ENCODE results near the gene HSH2D. TPM values are rescaled to one million over a fixed set of nuclear protein-coding genes. Genes with fewer than 3 reads are reported as not detected.

The HSH2D gene
- total RNA-seq, 1 donor from 2014 or later, result not detected

- Mint-ChIP-seq H3K27ac (no peak overlapping the region), H3K4me1 (no peaks in the 10 kb centered on the region), H3K9me3 (no peaks in the 10 kb centered on the region), H3K4me3 (no peak overlapping the region), H3K36me3 (no peaks in the 10 kb centered on the region), H3K27me3 (ENCODE audit: insufficient read depth, low read depth) (peaks cover 5% of the 10 kb centered on the region)
- Histone ChIP-seq H3K27ac (no peak overlapping the region), H2AFZ (replicated peaks) (no peak overlapping the region), H3K36me3 (no peaks in the 10 kb centered on the region), H3K4me2 (no peak overlapping the region), H3K27me3 (no peaks in the 10 kb centered on the region), H3K4me1 (no peaks in the 10 kb centered on the region), H3K4me3 (no peak overlapping the region), H3K79me2 (ENCODE audit: low read depth) (no peaks in the 10 kb centered on the region), H4K20me1 (ENCODE audit: low read depth) (no peaks in the 10 kb centered on the region), H3K9ac (no peak overlapping the region), H3F3A (ENCODE audit: low read depth) (no peaks in the 10 kb centered on the region), H3K9me3 (ENCODE audit: low read depth) (no peaks in the 10 kb centered on the region)
- DNase-seq (ENCODE audit: low spot score), result no peak
- no peak for TF ChIP-seq EZH2 (IDR thresholded peaks at IDR 0.05)
- TF ChIP-seq CTCF (IDR thresholded peaks at IDR 0.05), result no peak
Measured at GRCh38 chr19:16154557-16154956, 11.1 kb downstream of the HSH2D start.

- Histone ChIP-seq H3K27ac (no peak overlapping the region), H3K79me2 (ENCODE audit: low read depth) (no peaks in the 10 kb centered on the region), H3K4me2 (no peak overlapping the region), H3K27me3 (no peaks in the 10 kb centered on the region), H3F3A (ENCODE audit: low read depth) (no peaks in the 10 kb centered on the region), H3K9me3 (ENCODE audit: low read depth) (no peaks in the 10 kb centered on the region), H3K9ac (no peak overlapping the region), H3K36me3 (no peaks in the 10 kb centered on the region), H2AFZ (replicated peaks) (no peak overlapping the region), H3K4me1 (no peaks in the 10 kb centered on the region), H4K20me1 (ENCODE audit: low read depth) (no peaks in the 10 kb centered on the region), H3K4me3 (no peak overlapping the region)
- DNase-seq (ENCODE audit: low spot score), result no peak
- TF ChIP-seq CTCF (IDR thresholded peaks at IDR 0.05), result no peak
- TF ChIP-seq EZH2phosphoT487 (IDR thresholded peaks at IDR 0.05), result no peak
- TF ChIP-seq EZH2 (IDR thresholded peaks at IDR 0.05), result no peak
- Mint-ChIP-seq H3K36me3 (no peaks in the 10 kb centered on the region), H3K27me3 (ENCODE audit: insufficient read depth, low read depth) (peaks cover 5% of the 10 kb centered on the region), H3K9me3 (no peaks in the 10 kb centered on the region), H3K27ac (no peak overlapping the region), H3K4me3 (no peak overlapping the region), H3K4me1 (no peaks in the 10 kb centered on the region)
Measured at GRCh38 chr19:16155128-16155527, 11.6 kb downstream of the HSH2D start.

GRCh38 chr19:16156904-16157303 is 13.4 kb downstream of the HSH2D start:
- Histone ChIP-seq H3K27ac (no peak overlapping the region), H4K20me1 (ENCODE audit: low read depth) (no peaks in the 10 kb centered on the region), H3K9me3 (ENCODE audit: low read depth) (no peaks in the 10 kb centered on the region), H3K79me2 (ENCODE audit: low read depth) (no peaks in the 10 kb centered on the region), H2AFZ (replicated peaks) (no peak overlapping the region), H3K9ac (no peak overlapping the region), H3F3A (ENCODE audit: low read depth) (no peaks in the 10 kb centered on the region), H3K36me3 (no peaks in the 10 kb centered on the region), H3K27me3 (no peaks in the 10 kb centered on the region), H3K4me2 (no peak overlapping the region), H3K4me1 (no peaks in the 10 kb centered on the region), H3K4me3 (no peak overlapping the region)
- no peak for DNase-seq (ENCODE audit: low spot score)
- Mint-ChIP-seq H3K27me3 (ENCODE audit: insufficient read depth, low read depth) (peaks cover 5% of the 10 kb centered on the region), H3K27ac (no peak overlapping the region), H3K4me1 (no peaks in the 10 kb centered on the region), H3K4me3 (no peak overlapping the region), H3K9me3 (no peaks in the 10 kb centered on the region), H3K36me3 (no peaks in the 10 kb centered on the region)
- TF ChIP-seq EZH2phosphoT487 (IDR thresholded peaks at IDR 0.05), result no peak
- TF ChIP-seq EZH2 (IDR thresholded peaks at IDR 0.05), result no peak
- TF ChIP-seq CTCF (IDR thresholded peaks at IDR 0.05), result no peak

- no peak overlapping the region for H3K4me3 ChIP-seq
- no peak overlapping the region for H3K4me3 Mint-ChIP-seq
- no peak overlapping the region for H3K27ac Mint-ChIP-seq
- H3K27me3 ChIP-seq, result no peaks in the 10 kb centered on the region
- no peaks in the 10 kb centered on the region for H3K79me2 ChIP-seq (ENCODE audit: low read depth)
- H3F3A ChIP-seq (ENCODE audit: low read depth), result no peaks in the 10 kb centered on the region
- no peak overlapping the region for H2AFZ ChIP-seq (replicated peaks)
- H3K4me1 ChIP-seq, result no peaks in the 10 kb centered on the region
- no peak for TF ChIP-seq EZH2phosphoT487 (IDR thresholded peaks at IDR 0.05)
- TF ChIP-seq CTCF (IDR thresholded peaks at IDR 0.05), result no peak
- no peak for TF ChIP-seq EZH2 (IDR thresholded peaks at IDR 0.05)
- H3K36me3 Mint-ChIP-seq, result no peaks in the 10 kb centered on the region
- H3K4me1 Mint-ChIP-seq, result no peaks in the 10 kb centered on the region
- no peaks in the 10 kb centered on the region for H3K9me3 Mint-ChIP-seq
- no peak overlapping the region for H3K9ac ChIP-seq
- peaks cover 5% of the 10 kb centered on the region for H3K27me3 Mint-ChIP-seq (ENCODE audit: insufficient read depth, low read depth)
- no peaks in the 10 kb centered on the region for H4K20me1 ChIP-seq (ENCODE audit: low read depth)
- no peak overlapping the region for H3K4me2 ChIP-seq
- DNase-seq (ENCODE audit: low spot score), result no peak
- no peaks in the 10 kb centered on the region for H3K36me3 ChIP-seq
- H3K9me3 ChIP-seq (ENCODE audit: low read depth), result no peaks in the 10 kb centered on the region
- no peak overlapping the region for H3K27ac ChIP-seq
Measured at GRCh38 chr19:16157601-16158000, 14.1 kb downstream of the HSH2D start.

Measured in neural progenitor cell (in vitro differentiated cells).